Measurements from ENCODE around the gene NEIL3.
A peak's percentile ranks its signal among the peaks of the same experiment; 100 is the strongest.

Gene NEIL3

GRCh38 chr4:177339477-177340374 lies 30.1 kb downstream of the NEIL3 start:
- TF ChIP-seq CTCF (IDR thresholded peaks at IDR 0.05; ENCODE audit: low read depth, low read length), result peak; percentile 74
- DNase-seq (ENCODE audit: extremely low read depth, low read depth), result peak; percentile 27

GRCh38 chr4:177348348-177348747 lies 38.7 kb downstream of the NEIL3 start:
- TF ChIP-seq CTCF (IDR thresholded peaks at IDR 0.05; ENCODE audit: low read depth, low read length), result no peak

GRCh38 chr4:177349191-177349590 lies 39.5 kb downstream of the NEIL3 start:
- DNase-seq (ENCODE audit: extremely low read depth, low read depth), result no peak
- TF ChIP-seq CTCF (IDR thresholded peaks at IDR 0.05; ENCODE audit: low read depth, low read length), result no peak

More at GRCh38 chr4:177348348-177348747, 38.7 kb downstream of the NEIL3 start:
- no peak for DNase-seq (ENCODE audit: extremely low read depth, low read depth)

GRCh38 chr4:177351622-177352244 lies 42.1 kb downstream of the NEIL3 start:
- no peak for TF ChIP-seq CTCF (IDR thresholded peaks at IDR 0.05; ENCODE audit: low read depth, low read length)
- DNase-seq (ENCODE audit: extremely low read depth, low read depth), result no peak

- TF ChIP-seq CTCF (IDR thresholded peaks at IDR 0.05; ENCODE audit: low read depth, low read length), result no peak
- DNase-seq (ENCODE audit: extremely low read depth, low read depth), result no peak
Measured at GRCh38 chr4:177356206-177356605, 46.5 kb downstream of the NEIL3 start.

GRCh38 chr4:177356921-177357320 lies 47.2 kb downstream of the NEIL3 start:
- DNase-seq (ENCODE audit: extremely low read depth, low read depth), result no peak
- no peak for TF ChIP-seq CTCF (IDR thresholded peaks at IDR 0.05; ENCODE audit: low read depth, low read length)

GRCh38 chr4:177367336-177367735 lies 57.7 kb downstream of the NEIL3 start:
- no peak for DNase-seq (ENCODE audit: extremely low read depth, low read depth)
- TF ChIP-seq CTCF (IDR thresholded peaks at IDR 0.05; ENCODE audit: low read depth, low read length), result peak; percentile 27
